Fibroblast of lung (primary cell): ENCODE results near the gene SGK2. TPM values are rescaled to one million over a fixed set of nuclear protein-coding genes. Genes with fewer than 3 reads are reported as not detected.

Experiments
- DNase-seq, 2 donors: peaks; one replicate each; pipeline versions ENCODE4 v3.0.0 to v3.0.0-alpha.2; 2010; ENCODE audit warnings: low read depth in 2 of 2
- H2AFZ ChIP-seq: 2 replicates; pipeline ENCODE4 v1.5.1; 2012; ENCODE audit warnings: low read length, control low read depth, inconsistent platforms
- H3K27ac ChIP-seq: 2 replicates; pipeline ENCODE4 v1.5.1; 2011; ENCODE audit warnings: low read length, control low read depth; ENCODE audit not compliant: insufficient read depth
- H3K27me3 ChIP-seq: 2 replicates; pipeline ENCODE4 v1.5.1; 2011; ENCODE audit warnings: mild to moderate bottlenecking, low read length; ENCODE audit not compliant: control insufficient read depth, insufficient read depth
- H3K36me3 ChIP-seq: 2 replicates; pipeline ENCODE4 v1.5.1; 2011; ENCODE audit warnings: low read length; ENCODE audit not compliant: control insufficient read depth, insufficient read depth
- H3K4me1 ChIP-seq: 2 replicates; pipeline ENCODE4 v1.5.1; 2011; ENCODE audit warnings: low read length; ENCODE audit not compliant: control insufficient read depth, insufficient read depth; ENCODE audit errors: extremely low read depth
- H3K4me2 ChIP-seq: 2 replicates; pipeline ENCODE4 v1.5.1; 2011; ENCODE audit warnings: low read length, control low read depth; ENCODE audit not compliant: insufficient read depth; ENCODE audit errors: extremely low read depth
- H3K4me3 ChIP-seq, 4 experiments: fragments of 200-600 bp in 1 of 4; sonication (generic) in 1 of 4; replicated peaks in 1 of 4; 2 replicates each; pipeline ENCODE4 v1.5.1; 2011 to 2016; ENCODE audit warnings: low read length in 4 of 4, low read depth in 3 of 4, mild to moderate bottlenecking in 3 of 4, control low read depth in 2 of 4, inconsistent platforms in 1 of 4, mixed read lengths in 1 of 4; ENCODE audit not compliant: insufficient read depth in 1 of 4; ENCODE audit errors: control extremely low read depth in 1 of 4
- H3K79me2 ChIP-seq: 2 replicates; pipeline ENCODE4 v1.5.1; 2012; ENCODE audit warnings: mild to moderate bottlenecking, low read length, inconsistent platforms; ENCODE audit not compliant: control insufficient read depth, insufficient read depth
- H3K9ac ChIP-seq: 2 replicates; pipeline ENCODE4 v1.5.1; 2011; ENCODE audit warnings: mild to moderate bottlenecking, low read length, control low read depth; ENCODE audit not compliant: insufficient read depth
- H3K9me3 ChIP-seq: 2 replicates; pipeline ENCODE4 v1.5.1; 2012; ENCODE audit warnings: low read depth, low read length; ENCODE audit not compliant: control insufficient read depth, insufficient read depth
- H4K20me1 ChIP-seq: 2 replicates; pipeline ENCODE4 v1.5.1; 2011; ENCODE audit warnings: low read length; ENCODE audit not compliant: control insufficient read depth, insufficient read depth; ENCODE audit errors: extremely low read depth
- CTCF ChIP-seq, 2 donors: IDR thresholded peaks in 1 of 2; conservative IDR thresholded peaks in 1 of 2; 1 replicate in 1 of 2; 2 replicates in 1 of 2; pipeline ENCODE4 v1.5.1; 2011 to 2012; ENCODE audit warnings: low read length in 2 of 2, control low read depth in 1 of 2, inconsistent platforms in 1 of 2, low read depth in 1 of 2, mild to moderate bottlenecking in 1 of 2
- EZH2 ChIP-seq: IDR thresholded peaks from 2 replicates; pipeline ENCODE4 v1.5.1; 2012; ENCODE audit warnings: low read length, control low read depth, mild to moderate bottlenecking; ENCODE audit errors: missing control alignments
- polyA plus RNA-seq, 2 donors: library from polyadenylated mRNA; depleted of rRNA in 1 of 2; stranded (reverse) in 1 of 2; unstranded in 1 of 2; fragments of >200 nt; gene quantifications; 2 replicates each; pipeline ENCODE4 v1.2.1, GENCODE V29; 2011 to 2012; ENCODE audit warnings: missing spikeins in 1 of 2
- total RNA-seq: library from RNA; depleted of rRNA; stranded (reverse); fragments of >200 nt; gene quantifications from 2 replicates; pipeline ENCODE4 v1.2.1, GENCODE V29; 2014

Gene SGK2
- total and polyA plus RNA-seq, 2 donors (not counting 1 experiment from before 2014, with no cell fraction given): 0.05 to 0.66 TPM

GRCh38 chr20:43516251-43516824 lies 42.5 kb upstream of the SGK2 start:
- Histone ChIP-seq H3K4me1 (no peaks in the 10 kb centered on the region), H3K36me3 (no peaks in the 10 kb centered on the region), H3K4me2 (no peak overlapping the region), H4K20me1 (no peaks in the 10 kb centered on the region), H3K9ac (no peak overlapping the region), H3K4me3 (no peak overlapping the region), H3K79me2 (no peaks in the 10 kb centered on the region), H3K27ac (no peak overlapping the region), H3K27me3 (no peaks in the 10 kb centered on the region), H2AFZ (no peak overlapping the region), H3K9me3 (no peaks in the 10 kb centered on the region)
- DNase-seq: no peak
- no peak for TF ChIP-seq CTCF (conservative IDR thresholded peaks at IDR 0.05 in 1 of 2, IDR thresholded peaks at IDR 0.05 in 1 of 2; ENCODE audit: low read depth in 1 of 2, low read length in 2 of 2)
- no peak for TF ChIP-seq EZH2

- Histone ChIP-seq H3K27me3 (no peaks in the 10 kb centered on the region), H4K20me1 (no peaks in the 10 kb centered on the region), H3K9me3 (no peaks in the 10 kb centered on the region), H3K9ac (no peak overlapping the region), H3K4me1 (no peaks in the 10 kb centered on the region), H3K4me2 (no peak overlapping the region), H3K4me3 (no peak overlapping the region), H3K79me2 (no peaks in the 10 kb centered on the region), H2AFZ (no peak overlapping the region), H3K36me3 (no peaks in the 10 kb centered on the region), H3K27ac (no peak overlapping the region)
- DNase-seq: no peak
- no peak for TF ChIP-seq CTCF (conservative IDR thresholded peaks at IDR 0.05 in 1 of 2, IDR thresholded peaks at IDR 0.05 in 1 of 2; ENCODE audit: low read depth in 1 of 2, low read length in 2 of 2)
- no peak for TF ChIP-seq EZH2
Measured at GRCh38 chr20:43520074-43520630, 38.7 kb upstream of the SGK2 start.

- H3K4me3 ChIP-seq: no peak overlapping the region
- DNase-seq: no peak
Measured at GRCh38 chr20:43525021-43525420, 33.8 kb upstream of the SGK2 start.

More at GRCh38 chr20:43525021-43525420, 33.8 kb upstream of the SGK2 start:
- no peak overlapping the region for H3K9ac ChIP-seq
- TF ChIP-seq EZH2 (no peak), CTCF (conservative IDR thresholded peaks at IDR 0.05 in 1 of 2, IDR thresholded peaks at IDR 0.05 in 1 of 2; ENCODE audit: low read depth in 1 of 2, low read length in 2 of 2) (no peak)
- H3K36me3 ChIP-seq: no peaks in the 10 kb centered on the region
- H3K27me3 ChIP-seq: peaks cover 3% of the 10 kb centered on the region
- no peak overlapping the region for H3K4me2 ChIP-seq
- no peak overlapping the region for H3K27ac ChIP-seq
- H3K79me2 ChIP-seq: no peaks in the 10 kb centered on the region
- no peaks in the 10 kb centered on the region for H3K4me1 ChIP-seq
- H2AFZ ChIP-seq: no peak overlapping the region
- no peaks in the 10 kb centered on the region for H4K20me1 ChIP-seq
- H3K9me3 ChIP-seq: no peaks in the 10 kb centered on the region
